Liver (tissue), 9 donors: ENCODE data around the gene SIK3. TPM values are rescaled to one million over a fixed set of nuclear protein-coding genes. Genes with fewer than 3 reads are reported as not detected.

Experiments used
- DNase-seq: peaks from one replicate; pipeline ENCODE4 v3.0.0-alpha.2; 2017; ENCODE audit warnings: low spot score
- H3K27ac ChIP-seq, 2 donors: one replicate each; pipeline ENCODE4 v1.7.0; 2013; ENCODE audit warnings: inconsistent platforms in 2 of 2, low read length in 2 of 2, control low read depth in 1 of 2, low read depth in 1 of 2, mild to moderate bottlenecking in 1 of 2
- H3K27me3 ChIP-seq, 4 donors: one replicate each; pipeline versions ENCODE4 v1.6.1 to v1.7.0; 2013; ENCODE audit warnings: low read length in 3 of 4, inconsistent platforms in 1 of 4, mild to moderate bottlenecking in 1 of 4, moderate library complexity in 1 of 4; ENCODE audit not compliant: control insufficient read depth in 4 of 4, insufficient read depth in 4 of 4
- H3K36me3 ChIP-seq, 4 donors: one replicate each; pipeline versions ENCODE4 v1.6.1 to v1.7.0; 2013; ENCODE audit warnings: low read length in 3 of 4, mild to moderate bottlenecking in 3 of 4, low read depth in 1 of 4, moderate library complexity in 1 of 4; ENCODE audit not compliant: control insufficient read depth in 4 of 4, insufficient read depth in 3 of 4
- H3K4me1 ChIP-seq, 4 donors: one replicate each; pipeline versions ENCODE4 v1.6.1 to v1.7.0; 2013; ENCODE audit warnings: low read length in 3 of 4, mild to moderate bottlenecking in 3 of 4, moderate library complexity in 1 of 4; ENCODE audit not compliant: control insufficient read depth in 4 of 4, insufficient read depth in 4 of 4
- H3K4me3 ChIP-seq, 3 donors: one replicate each; pipeline versions ENCODE4 v1.6.1 to v1.7.0; 2013; ENCODE audit warnings: low read length in 3 of 3, control low read depth in 1 of 3, low read depth in 1 of 3, mild to moderate bottlenecking in 1 of 3
- H3K9ac ChIP-seq, 2 donors: one replicate each; pipeline ENCODE4 v1.7.0; 2013; ENCODE audit warnings: low read length in 2 of 2, mild to moderate bottlenecking in 2 of 2, moderate library complexity in 2 of 2, control low read depth in 1 of 2, low read depth in 1 of 2
- H3K9me3 ChIP-seq, 4 donors: one replicate each; pipeline versions ENCODE4 v1.6.1 to v1.7.0; 2013; ENCODE audit warnings: low read length in 3 of 4; ENCODE audit not compliant: control insufficient read depth in 4 of 4
- FOXA1 ChIP-seq: IDR thresholded peaks from 2 replicates; pipeline ENCODE4 v1.6.1; 2016; ENCODE audit warnings: antibody characterized with exemption
- FOXA2 ChIP-seq: IDR thresholded peaks from 2 replicates; pipeline ENCODE4 v1.6.1; 2016; ENCODE audit warnings: antibody characterized with exemption
- GABPA ChIP-seq, 2 donors: IDR thresholded peaks in 1 of 2; conservative IDR thresholded peaks in 1 of 2; 2 replicates each; pipeline ENCODE4 v1.6.1; 2016; ENCODE audit warnings: antibody characterized with exemption in 2 of 2, mild to moderate bottlenecking in 1 of 2, moderate library complexity in 1 of 2
- HNF4A ChIP-seq, 2 donors: conservative IDR thresholded peaks; 2 replicates each; pipeline ENCODE4 v1.6.1; 2016; ENCODE audit warnings: antibody characterized with exemption in 2 of 2, mild to moderate bottlenecking in 2 of 2
- HNF4G ChIP-seq: IDR thresholded peaks from 2 replicates; pipeline ENCODE4 v1.6.1; 2016; ENCODE audit warnings: antibody characterized with exemption
- JUND ChIP-seq, 2 donors: IDR thresholded peaks; 2 replicates each; pipeline ENCODE4 v1.6.1; 2016; ENCODE audit warnings: antibody characterized with exemption in 2 of 2
- NR2F2 ChIP-seq: IDR thresholded peaks from 2 replicates; pipeline ENCODE4 v1.6.1; 2016; ENCODE audit warnings: antibody characterized with exemption
- RAD21 ChIP-seq, 2 donors: IDR thresholded peaks; 2 replicates each; pipeline ENCODE4 v1.6.1; 2016; ENCODE audit warnings: antibody characterized with exemption in 2 of 2, mild to moderate bottlenecking in 2 of 2
- RXRA ChIP-seq, 2 donors: IDR thresholded peaks; 2 replicates each; pipeline ENCODE4 v1.6.1; 2017 to 2018; ENCODE audit warnings: antibody characterized with exemption in 2 of 2, mild to moderate bottlenecking in 1 of 2
- SP1 ChIP-seq: IDR thresholded peaks from 2 replicates; pipeline ENCODE4 v1.6.1; 2018; ENCODE audit warnings: antibody characterized with exemption, mild to moderate bottlenecking
- TAF1 ChIP-seq: conservative IDR thresholded peaks from 2 replicates; pipeline ENCODE4 v1.6.1; 2016; ENCODE audit warnings: antibody characterized with exemption, mild to moderate bottlenecking
- YY1 ChIP-seq: IDR thresholded peaks from 2 replicates; pipeline ENCODE4 v1.6.1; 2016; ENCODE audit warnings: antibody characterized with exemption, mild to moderate bottlenecking
- WGBS: extraction: QIAGEN DNeasy Blood & Tissue Kit; methylation state at CpG from one replicate; pipeline ENCODE4 v1.1.7; 2013; 5-methylcytosine and 5-hydroxymethylcytosine counted together
- polyA plus RNA-seq, 2 donors: library from polyadenylated mRNA; stranded (reverse) in 1 of 2; unstranded in 1 of 2; fragments of 200-250 nt in 1 of 2; fragments of >200 nt in 1 of 2; fragmentation: Nextera tagmentation in 1 of 2; extraction: Ambion mirVana in 1 of 2; gene quantifications; one replicate each; pipeline versions ENCODE4 v1.2.1 to v1.2.3, GENCODE V29; 2013 to 2015
- total RNA-seq, 2 donors: library from RNA; depleted of rRNA; stranded (reverse); fragments of >200 nt; gene quantifications; one replicate each; pipeline ENCODE4 v1.2.3, GENCODE V29; 2014
- TF ChIP-seq, protein P1 (sequence below): IDR thresholded peaks from 2 replicates; pipeline ENCODE4 v1.6.1; 2016; ENCODE audit warnings: antibody characterized with exemption
- TF ChIP-seq, protein P2 (sequence below): fragments of 150-350 bp; IDR thresholded peaks from 2 replicates; pipeline ENCODE4 v1.5.1; 2017; ENCODE audit warnings: improper control_type of control experiment, low read depth, low read length; ENCODE audit not compliant: missing input control
- TF ChIP-seq, protein P3 (sequence below): IDR thresholded peaks from 2 replicates; pipeline ENCODE4 v1.6.1; 2016; ENCODE audit warnings: antibody characterized with exemption
- TF ChIP-seq, protein P4 (sequence below): IDR thresholded peaks from 2 replicates; pipeline ENCODE4 v1.6.1; 2016; ENCODE audit warnings: antibody characterized with exemption
- TF ChIP-seq, protein P5 (sequence below): IDR thresholded peaks from 2 replicates; pipeline ENCODE4 v1.6.1; 2016; ENCODE audit warnings: antibody characterized with exemption, mild to moderate bottlenecking
- donor health status: healthy.
- donor health status: healthy.
- donor health status: healthy.
- donor health status: healthy.
- donor health status: healthy.

Gene SIK3
- total and polyA plus RNA-seq, 4 donors: 6.9 to 52.4 (median 14.4) TPM

DNA sequence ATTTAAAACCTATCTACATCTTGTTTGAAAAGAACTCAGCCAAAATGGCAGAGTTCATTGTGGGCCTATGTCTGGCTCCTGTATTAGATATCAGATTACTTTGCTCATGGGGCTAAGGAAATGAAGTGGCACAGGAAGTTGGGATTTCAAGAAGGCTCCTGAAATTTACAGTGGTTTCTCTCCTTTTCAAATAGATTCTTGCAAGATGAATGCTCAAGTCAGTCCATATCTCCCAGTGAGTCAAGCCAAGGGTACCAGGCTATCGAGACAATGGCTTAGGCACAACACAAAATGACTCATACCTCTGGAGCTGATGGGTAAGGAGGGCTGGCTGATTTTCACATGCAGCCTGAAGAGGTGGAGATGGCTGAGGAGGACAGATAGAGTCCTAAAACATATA, 236.7 kb downstream of the SIK3 start:
- Histone ChIP-seq H3K9ac (no peak overlapping the region), H3K4me1 (peaks cover 2 to 17% (median 13%) of the 10 kb centered on the region in 4 donors), H3K36me3 (peaks cover 0 to 82% (median 55%) of the 10 kb centered on the region in 4 donors), H3K4me3 (no peak overlapping the region), H3K9me3 (no peaks in the 10 kb centered on the region), H3K27me3 (no peaks in the 10 kb centered on the region), H3K27ac (no peak overlapping the region)
- no peak for DNase-seq
- 93% methylated on average over 1 of the region's 1 CpG for WGBS
- TF ChIP-seq FOXA2 (no peak), NR2F2 (no peak), TAF1 (no peak), GABPA (IDR thresholded peaks at IDR 0.05 in 1 of 2, conservative IDR thresholded peaks at IDR 0.05 in 1 of 2) (no peak), JUND (IDR thresholded peaks at IDR 0.05) (no peak)
- TF ChIP-seq, protein P1, sequence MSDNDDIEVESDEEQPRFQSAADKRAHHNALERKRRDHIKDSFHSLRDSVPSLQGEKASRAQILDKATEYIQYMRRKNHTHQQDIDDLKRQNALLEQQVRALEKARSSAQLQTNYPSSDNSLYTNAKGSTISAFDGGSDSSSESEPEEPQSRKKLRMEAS: no peak
- TF ChIP-seq, protein P2, sequence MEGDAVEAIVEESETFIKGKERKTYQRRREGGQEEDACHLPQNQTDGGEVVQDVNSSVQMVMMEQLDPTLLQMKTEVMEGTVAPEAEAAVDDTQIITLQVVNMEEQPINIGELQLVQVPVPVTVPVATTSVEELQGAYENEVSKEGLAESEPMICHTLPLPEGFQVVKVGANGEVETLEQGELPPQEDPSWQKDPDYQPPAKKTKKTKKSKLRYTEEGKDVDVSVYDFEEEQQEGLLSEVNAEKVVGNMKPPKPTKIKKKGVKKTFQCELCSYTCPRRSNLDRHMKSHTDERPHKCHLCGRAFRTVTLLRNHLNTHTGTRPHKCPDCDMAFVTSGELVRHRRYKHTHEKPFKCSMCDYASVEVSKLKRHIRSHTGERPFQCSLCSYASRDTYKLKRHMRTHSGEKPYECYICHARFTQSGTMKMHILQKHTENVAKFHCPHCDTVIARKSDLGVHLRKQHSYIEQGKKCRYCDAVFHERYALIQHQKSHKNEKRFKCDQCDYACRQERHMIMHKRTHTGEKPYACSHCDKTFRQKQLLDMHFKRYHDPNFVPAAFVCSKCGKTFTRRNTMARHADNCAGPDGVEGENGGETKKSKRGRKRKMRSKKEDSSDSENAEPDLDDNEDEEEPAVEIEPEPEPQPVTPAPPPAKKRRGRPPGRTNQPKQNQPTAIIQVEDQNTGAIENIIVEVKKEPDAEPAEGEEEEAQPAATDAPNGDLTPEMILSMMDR: no peak
- TF ChIP-seq, protein P3, sequence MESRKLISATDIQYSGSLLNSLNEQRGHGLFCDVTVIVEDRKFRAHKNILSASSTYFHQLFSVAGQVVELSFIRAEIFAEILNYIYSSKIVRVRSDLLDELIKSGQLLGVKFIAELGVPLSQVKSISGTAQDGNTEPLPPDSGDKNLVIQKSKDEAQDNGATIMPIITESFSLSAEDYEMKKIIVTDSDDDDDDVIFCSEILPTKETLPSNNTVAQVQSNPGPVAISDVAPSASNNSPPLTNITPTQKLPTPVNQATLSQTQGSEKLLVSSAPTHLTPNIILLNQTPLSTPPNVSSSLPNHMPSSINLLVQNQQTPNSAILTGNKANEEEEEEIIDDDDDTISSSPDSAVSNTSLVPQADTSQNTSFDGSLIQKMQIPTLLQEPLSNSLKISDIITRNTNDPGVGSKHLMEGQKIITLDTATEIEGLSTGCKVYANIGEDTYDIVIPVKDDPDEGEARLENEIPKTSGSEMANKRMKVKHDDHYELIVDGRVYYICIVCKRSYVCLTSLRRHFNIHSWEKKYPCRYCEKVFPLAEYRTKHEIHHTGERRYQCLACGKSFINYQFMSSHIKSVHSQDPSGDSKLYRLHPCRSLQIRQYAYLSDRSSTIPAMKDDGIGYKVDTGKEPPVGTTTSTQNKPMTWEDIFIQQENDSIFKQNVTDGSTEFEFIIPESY: no peak
- TF ChIP-seq, protein P4, sequence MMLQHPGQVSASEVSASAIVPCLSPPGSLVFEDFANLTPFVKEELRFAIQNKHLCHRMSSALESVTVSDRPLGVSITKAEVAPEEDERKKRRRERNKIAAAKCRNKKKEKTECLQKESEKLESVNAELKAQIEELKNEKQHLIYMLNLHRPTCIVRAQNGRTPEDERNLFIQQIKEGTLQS: no peak

DNA sequence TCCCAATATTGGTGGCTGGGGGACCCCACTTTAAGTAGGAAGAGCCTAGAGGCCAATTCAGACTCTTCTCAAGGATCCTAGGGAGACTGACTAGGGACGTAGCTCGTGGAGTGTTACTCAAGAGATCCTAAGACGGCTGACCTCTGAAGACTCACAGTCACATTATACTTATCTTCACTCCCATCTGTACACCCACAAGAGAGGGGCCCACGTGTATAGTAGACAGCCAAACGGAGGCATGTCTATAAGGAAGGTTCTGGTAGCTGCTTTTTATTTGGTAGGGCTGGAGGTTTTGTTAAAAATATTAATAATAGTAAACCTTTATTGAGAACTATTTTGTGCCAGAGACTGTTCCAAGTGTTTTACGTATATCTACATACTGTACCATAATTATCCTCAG, 237.9 kb downstream of the SIK3 start:
- Histone ChIP-seq H3K27me3 (no peaks in the 10 kb centered on the region), H3K9me3 (no peaks in the 10 kb centered on the region), H3K9ac (no peak overlapping the region), H3K4me3 (no peak overlapping the region), H3K4me1 (peaks cover 4 to 20% (median 15%) of the 10 kb centered on the region in 4 donors), H3K27ac (no peak overlapping the region), H3K36me3 (peaks cover 0 to 72% (median 51%) of the 10 kb centered on the region in 4 donors)
- no peak for TF ChIP-seq HNF4A (conservative IDR thresholded peaks at IDR 0.05)
- TF ChIP-seq RAD21 (IDR thresholded peaks at IDR 0.05): no peak
- TF ChIP-seq JUND (IDR thresholded peaks at IDR 0.05): no peak
- no peak for TF ChIP-seq YY1
- TF ChIP-seq RXRA (IDR thresholded peaks at IDR 0.05): no peak
- TF ChIP-seq, protein P3: no peak
- no peak for TF ChIP-seq NR2F2
- no peak for TF ChIP-seq GABPA (IDR thresholded peaks at IDR 0.05 in 1 of 2, conservative IDR thresholded peaks at IDR 0.05 in 1 of 2)
- TF ChIP-seq SP1: no peak
- TF ChIP-seq FOXA1: no peak
- TF ChIP-seq, protein P1: no peak
- TF ChIP-seq FOXA2: no peak
- TF ChIP-seq, protein P4: no peak
- TF ChIP-seq, protein P5, sequence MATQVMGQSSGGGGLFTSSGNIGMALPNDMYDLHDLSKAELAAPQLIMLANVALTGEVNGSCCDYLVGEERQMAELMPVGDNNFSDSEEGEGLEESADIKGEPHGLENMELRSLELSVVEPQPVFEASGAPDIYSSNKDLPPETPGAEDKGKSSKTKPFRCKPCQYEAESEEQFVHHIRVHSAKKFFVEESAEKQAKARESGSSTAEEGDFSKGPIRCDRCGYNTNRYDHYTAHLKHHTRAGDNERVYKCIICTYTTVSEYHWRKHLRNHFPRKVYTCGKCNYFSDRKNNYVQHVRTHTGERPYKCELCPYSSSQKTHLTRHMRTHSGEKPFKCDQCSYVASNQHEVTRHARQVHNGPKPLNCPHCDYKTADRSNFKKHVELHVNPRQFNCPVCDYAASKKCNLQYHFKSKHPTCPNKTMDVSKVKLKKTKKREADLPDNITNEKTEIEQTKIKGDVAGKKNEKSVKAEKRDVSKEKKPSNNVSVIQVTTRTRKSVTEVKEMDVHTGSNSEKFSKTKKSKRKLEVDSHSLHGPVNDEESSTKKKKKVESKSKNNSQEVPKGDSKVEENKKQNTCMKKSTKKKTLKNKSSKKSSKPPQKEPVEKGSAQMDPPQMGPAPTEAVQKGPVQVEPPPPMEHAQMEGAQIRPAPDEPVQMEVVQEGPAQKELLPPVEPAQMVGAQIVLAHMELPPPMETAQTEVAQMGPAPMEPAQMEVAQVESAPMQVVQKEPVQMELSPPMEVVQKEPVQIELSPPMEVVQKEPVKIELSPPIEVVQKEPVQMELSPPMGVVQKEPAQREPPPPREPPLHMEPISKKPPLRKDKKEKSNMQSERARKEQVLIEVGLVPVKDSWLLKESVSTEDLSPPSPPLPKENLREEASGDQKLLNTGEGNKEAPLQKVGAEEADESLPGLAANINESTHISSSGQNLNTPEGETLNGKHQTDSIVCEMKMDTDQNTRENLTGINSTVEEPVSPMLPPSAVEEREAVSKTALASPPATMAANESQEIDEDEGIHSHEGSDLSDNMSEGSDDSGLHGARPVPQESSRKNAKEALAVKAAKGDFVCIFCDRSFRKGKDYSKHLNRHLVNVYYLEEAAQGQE: no peak
- TF ChIP-seq TAF1: no peak
- TF ChIP-seq HNF4G: no peak
- TF ChIP-seq, protein P2: no peak
- no peak for DNase-seq
- 95% methylated on average over 6 of the region's 6 CpGs for WGBS
